ENCODE measurements around the gene TPP1. TPM values are rescaled to one million over a fixed set of nuclear protein-coding genes. Genes with fewer than 3 reads are reported as not detected.

The TPP1 gene
- total and polyA plus RNA-seq, 10 donors, result 54.9 to 306 (median 212) TPM

DNA sequence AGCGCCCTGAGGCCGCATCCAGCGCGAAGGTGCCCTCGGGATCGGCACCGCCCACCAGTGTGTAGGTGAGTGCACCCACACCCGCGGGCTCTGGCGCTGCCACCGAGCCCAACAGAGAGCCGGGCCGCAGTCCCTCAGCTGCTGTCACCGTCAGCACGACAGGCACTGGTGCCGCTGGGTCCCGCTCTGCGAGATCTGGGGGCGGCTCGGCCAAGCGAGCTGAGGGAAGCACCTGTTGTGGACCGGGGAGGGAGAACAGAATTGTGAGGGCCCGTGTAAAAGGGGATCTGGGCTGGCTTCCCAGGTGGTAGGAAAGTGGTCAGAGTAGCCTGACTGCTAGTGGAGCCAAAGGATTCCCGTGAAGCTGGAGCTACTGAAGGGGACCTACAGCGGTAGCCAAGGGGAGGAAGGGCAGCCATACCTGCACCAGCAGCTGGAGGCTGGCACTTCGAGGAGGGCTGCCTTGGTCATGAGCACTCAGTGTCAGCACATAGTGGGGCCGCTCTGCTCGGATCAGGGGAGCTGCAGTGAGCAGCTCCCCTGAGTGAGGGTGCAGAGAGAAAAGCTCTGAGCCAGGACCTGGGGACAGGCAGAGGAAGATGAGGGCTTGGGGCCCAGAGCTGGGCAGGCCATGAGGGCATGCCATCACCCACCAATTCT, 11.5 kb upstream of the TPP1 start:
- TF ChIP-seq CTCF (IDR thresholded peaks at IDR 0.05 in 8 of 11, conservative IDR thresholded peaks at IDR 0.05 in 3 of 11), result no peak
- no peak for TF ChIP-seq POLR2A (IDR thresholded peaks at IDR 0.05)
- no peak for TF ChIP-seq POLR2AphosphoS5 (IDR thresholded peaks at IDR 0.05)

GRCh38 chr11:6629892-6630631, 10.8 kb upstream of the TPP1 start:
- WGBS, 5 donors, result 92 to 97% (median 95%) methylated on average over 78 to 102 of the region's 102 CpGs
- H3K4me1 ChIP-seq, result peaks cover 22 to 49% (median 46%) of the 10 kb centered on the region in 6 donors
- H3K36me3 ChIP-seq, result peaks cover 0 to 74% (median 38%) of the 10 kb centered on the region in 6 donors
- no peaks in the 10 kb centered on the region for H3K9me3 ChIP-seq
- intact Hi-C loops (cut with DNase I; ENCODE audit: low total_unique reads), result no loop called here
- TF ChIP-seq POLR2A (IDR thresholded peaks at IDR 0.05), result no peak
- TF ChIP-seq POLR2AphosphoS5 (IDR thresholded peaks at IDR 0.05), result peak in 1 of 3 donors; percentile 38
- TF ChIP-seq CTCF (IDR thresholded peaks at IDR 0.05 in 8 of 11, conservative IDR thresholded peaks at IDR 0.05 in 3 of 11), result no peak
- H3K27ac ChIP-seq, result no peak overlapping the region
- no peaks in the 10 kb centered on the region for H3K27me3 ChIP-seq (replicated peaks in 1 of 7)
- peak; percentile 76 for DNase-seq
- H3K4me3 ChIP-seq, result no peak overlapping the region

More for the DNA sequence above, 11.5 kb upstream of the TPP1 start:
- Histone ChIP-seq H3K4me1 (peaks cover 27 to 55% (median 51%) of the 10 kb centered on the region in 6 donors), H3K27ac (no peak overlapping the region), H3K36me3 (peaks cover 0 to 67% (median 38%) of the 10 kb centered on the region in 6 donors), H3K27me3 (replicated peaks in 1 of 7) (no peaks in the 10 kb centered on the region), H3K4me3 (no peak overlapping the region), H3K9me3 (no peaks in the 10 kb centered on the region)
- WGBS, 5 donors, result 93 to 98% (median 93%) methylated on average over 16 to 28 of the region's 28 CpGs
- peak; percentile 78 for DNase-seq
- intact Hi-C loops (cut with DNase I; ENCODE audit: low total_unique reads), result no loop called here

DNA sequence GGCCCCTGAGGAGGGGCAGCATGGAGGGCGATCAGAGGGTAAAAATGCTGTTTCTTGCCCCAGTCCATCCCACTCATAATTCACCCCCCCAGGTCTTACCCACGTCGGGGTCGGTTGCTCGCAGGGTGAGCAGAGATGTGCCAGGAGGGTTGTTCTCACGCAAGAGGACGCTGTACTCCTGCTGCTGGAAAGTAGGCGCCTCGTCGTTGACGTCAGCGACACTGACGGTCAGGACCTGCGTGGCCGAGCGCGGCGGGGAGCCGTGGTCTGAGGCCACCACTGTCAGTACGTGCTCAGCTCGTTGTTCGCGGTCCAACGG, 10.3 kb upstream of the TPP1 start:
- no peak overlapping the region for H3K27ac ChIP-seq
- peak; percentile 70 for DNase-seq
- H3K9me3 ChIP-seq, result no peaks in the 10 kb centered on the region
- H3K4me3 ChIP-seq, result no peak overlapping the region
- intact Hi-C loops (cut with DNase I; ENCODE audit: low total_unique reads), result no loop called here
- no peaks in the 10 kb centered on the region for H3K27me3 ChIP-seq (replicated peaks in 1 of 7)
- TF ChIP-seq POLR2AphosphoS5 (IDR thresholded peaks at IDR 0.05), result no peak
- TF ChIP-seq CTCF (IDR thresholded peaks at IDR 0.05 in 8 of 11, conservative IDR thresholded peaks at IDR 0.05 in 3 of 11), result no peak
- TF ChIP-seq POLR2A (IDR thresholded peaks at IDR 0.05), result no peak
- WGBS, 5 donors, result 92 to 96% (median 95%) methylated on average over 24 of the region's 24 CpGs
- H3K36me3 ChIP-seq, result peaks cover 0 to 79% (median 39%) of the 10 kb centered on the region in 6 donors
- H3K4me1 ChIP-seq, result peaks cover 18 to 43% (median 41%) of the 10 kb centered on the region in 6 donors

- Histone ChIP-seq H3K27me3 (replicated peaks in 1 of 7) (no peaks in the 10 kb centered on the region), H3K4me3 (no peak overlapping the region), H3K27ac (peak overlapping the region in 1 of 8 donors; percentile 64), H3K36me3 (peaks cover 0 to 89% (median 45%) of the 10 kb centered on the region in 6 donors), H3K4me1 (peaks cover 12 to 34% (median 31%) of the 10 kb centered on the region in 6 donors), H3K9me3 (no peaks in the 10 kb centered on the region)
- peak; percentile 54 for DNase-seq
- intact Hi-C loops (cut with DNase I; ENCODE audit: low total_unique reads), result no loop called here
- WGBS, 5 donors, result 89 to 100% (median 95%) methylated on average over 4 of the region's 4 CpGs
- TF ChIP-seq CTCF (IDR thresholded peaks at IDR 0.05 in 8 of 11, conservative IDR thresholded peaks at IDR 0.05 in 3 of 11) (no peak), POLR2AphosphoS5 (IDR thresholded peaks at IDR 0.05) (no peak), POLR2A (IDR thresholded peaks at IDR 0.05) (no peak)
These were observed 9.3 kb upstream of the TPP1 start for GRCh38 chr11:6628526-6628925.
